Stomach smooth muscle (tissue), 2 donors: ENCODE measurements around the gene STIMATE.

Experiments used
- H3K27ac ChIP-seq: one replicate; pipeline ENCODE4 v1.7.0; 2013; ENCODE audit warnings: mild to moderate bottlenecking, low read length, inconsistent platforms
- H3K27me3 ChIP-seq, 2 donors: one replicate each; pipeline ENCODE4 v1.7.0; 2013; ENCODE audit warnings: low read length in 2 of 2; ENCODE audit not compliant: insufficient read depth in 2 of 2, control insufficient read depth in 1 of 2
- H3K36me3 ChIP-seq, 2 donors: one replicate each; pipeline ENCODE4 v1.7.0; 2013; ENCODE audit warnings: low read length in 2 of 2; ENCODE audit not compliant: control insufficient read depth in 2 of 2, insufficient read depth in 2 of 2
- H3K4me1 ChIP-seq: one replicate; pipeline ENCODE4 v1.7.0; 2013; ENCODE audit warnings: low read length; ENCODE audit not compliant: control insufficient read depth, insufficient read depth
- H3K4me3 ChIP-seq, 2 donors: one replicate each; pipeline ENCODE4 v1.7.0; 2013; ENCODE audit warnings: low read length in 2 of 2
- H3K9ac ChIP-seq, 2 donors: one replicate each; pipeline ENCODE4 v1.7.0; 2013; ENCODE audit warnings: low read length in 2 of 2, mild to moderate bottlenecking in 1 of 2
- H3K9me3 ChIP-seq, 2 donors: one replicate each; pipeline ENCODE4 v1.7.0; 2013; ENCODE audit warnings: low read length in 2 of 2; ENCODE audit not compliant: control insufficient read depth in 2 of 2
- donor health status: healthy.
- donor health status: Pancreatic carcinoma.

The STIMATE gene

GRCh38 chr3:52897130-52898122 lies at the start of gene STIMATE:
STIMATE (minus strand) TSS chr3:52897548; CDS start chr3:52897450, 98 bp downstream.
- H3K4me1 ChIP-seq = peaks cover 27% of the 10 kb centered on the region
- no peaks in the 10 kb centered on the region for H3K36me3 ChIP-seq
- peak within 1 kb of the TSS; percentile 60 for H3K27ac ChIP-seq
- H3K9me3 ChIP-seq = no peaks in the 10 kb centered on the region
- peak within 1 kb of the TSS; percentile 82 to 93 for H3K9ac ChIP-seq
- H3K27me3 ChIP-seq = no peaks in the 10 kb centered on the region
- peak within 1 kb of the TSS; percentile 86 to 94 for H3K4me3 ChIP-seq

GRCh38 chr3:52939600-52939999 lies 42.3 kb upstream of the STIMATE start:
- H3K27me3 ChIP-seq = no peaks in the 10 kb centered on the region
- H3K9ac ChIP-seq = no peak overlapping the region
- no peaks in the 10 kb centered on the region for H3K4me1 ChIP-seq
- no peak overlapping the region for H3K27ac ChIP-seq
- H3K36me3 ChIP-seq = peaks cover 0 to 2% of the 10 kb centered on the region in 2 donors
- H3K9me3 ChIP-seq = no peaks in the 10 kb centered on the region
- H3K4me3 ChIP-seq = no peak overlapping the region

- peaks cover 3 to 5% of the 10 kb centered on the region in 2 donors for H3K36me3 ChIP-seq
- H3K9me3 ChIP-seq = no peaks in the 10 kb centered on the region
- no peak overlapping the region for H3K27ac ChIP-seq
- H3K27me3 ChIP-seq = no peaks in the 10 kb centered on the region
- H3K4me1 ChIP-seq = no peaks in the 10 kb centered on the region
- no peak overlapping the region for H3K9ac ChIP-seq
- H3K4me3 ChIP-seq = no peak overlapping the region
Observed at GRCh38 chr3:52934630-52935530, 37.5 kb upstream of the STIMATE start.

GRCh38 chr3:52931889-52932288 lies 34.5 kb upstream of the STIMATE start:
- H3K27me3 ChIP-seq = no peaks in the 10 kb centered on the region
- peaks cover 11 to 13% of the 10 kb centered on the region in 2 donors for H3K36me3 ChIP-seq
- H3K9ac ChIP-seq = no peak overlapping the region
- H3K9me3 ChIP-seq = no peaks in the 10 kb centered on the region
- H3K4me1 ChIP-seq = no peaks in the 10 kb centered on the region
- H3K4me3 ChIP-seq = no peak overlapping the region
- H3K27ac ChIP-seq = no peak overlapping the region

- H3K4me3 ChIP-seq = no peak overlapping the region
- H3K36me3 ChIP-seq = peaks cover 13 to 16% of the 10 kb centered on the region in 2 donors
- no peaks in the 10 kb centered on the region for H3K4me1 ChIP-seq
- no peak overlapping the region for H3K9ac ChIP-seq
- H3K27me3 ChIP-seq = no peaks in the 10 kb centered on the region
- no peaks in the 10 kb centered on the region for H3K9me3 ChIP-seq
- no peak overlapping the region for H3K27ac ChIP-seq
Observed at GRCh38 chr3:52931328-52931727, 34.0 kb upstream of the STIMATE start.

- Histone ChIP-seq H3K4me3 (no peak overlapping the region), H3K27ac (no peak overlapping the region), H3K9ac (no peak overlapping the region), H3K4me1 (no peaks in the 10 kb centered on the region), H3K36me3 (peaks cover 15 to 16% of the 10 kb centered on the region in 2 donors), H3K27me3 (no peaks in the 10 kb centered on the region), H3K9me3 (no peaks in the 10 kb centered on the region)
Observed at GRCh38 chr3:52930748-52931147, 33.4 kb upstream of the STIMATE start.

- Histone ChIP-seq H3K4me3 (no peak overlapping the region), H3K27ac (no peak overlapping the region), H3K9ac (no peak overlapping the region), H3K4me1 (no peaks in the 10 kb centered on the region), H3K9me3 (no peaks in the 10 kb centered on the region), H3K27me3 (no peaks in the 10 kb centered on the region), H3K36me3 (peaks cover 17 to 23% of the 10 kb centered on the region in 2 donors)
Observed at GRCh38 chr3:52926554-52926953, 29.2 kb upstream of the STIMATE start.

GRCh38 chr3:52925405-52926313 lies 28.3 kb upstream of the STIMATE start:
- Histone ChIP-seq H3K4me3 (no peak overlapping the region), H3K9me3 (no peaks in the 10 kb centered on the region), H3K27me3 (no peaks in the 10 kb centered on the region), H3K4me1 (no peaks in the 10 kb centered on the region), H3K36me3 (peaks cover 24 to 26% of the 10 kb centered on the region in 2 donors), H3K9ac (no peak overlapping the region), H3K27ac (no peak overlapping the region)

- H3K9ac ChIP-seq = no peak overlapping the region
- H3K9me3 ChIP-seq = no peaks in the 10 kb centered on the region
- H3K36me3 ChIP-seq = peaks cover 33 to 34% of the 10 kb centered on the region in 2 donors
- no peak overlapping the region for H3K4me3 ChIP-seq
- no peaks in the 10 kb centered on the region for H3K4me1 ChIP-seq
- no peak overlapping the region for H3K27ac ChIP-seq
- H3K27me3 ChIP-seq = no peaks in the 10 kb centered on the region
Observed at GRCh38 chr3:52923963-52924362, 26.6 kb upstream of the STIMATE start.

GRCh38 chr3:52920841-52921240 lies 23.5 kb upstream of the STIMATE start:
- H3K4me1 ChIP-seq = no peaks in the 10 kb centered on the region
- no peak overlapping the region for H3K4me3 ChIP-seq
- H3K27me3 ChIP-seq = no peaks in the 10 kb centered on the region
- no peaks in the 10 kb centered on the region for H3K9me3 ChIP-seq
- H3K27ac ChIP-seq = no peak overlapping the region
- H3K9ac ChIP-seq = no peak overlapping the region
- peaks cover 29% of the 10 kb centered on the region in 2 donors for H3K36me3 ChIP-seq
